Lower leg skin (tissue), 3 donors: Measurements from ENCODE around the gene NSMF.

Experiments used
- CTCF ChIP-seq, 3 donors: fragments of 450-650 bp; IDR thresholded peaks; one replicate each; pipeline ENCODE4 v1.5.1; 2016; ENCODE audit warnings: antibody characterized with exemption in 3 of 3, mild to moderate bottlenecking in 3 of 3, moderate library complexity in 2 of 3
- POLR2A ChIP-seq, 2 donors: fragments of 450-650 bp; IDR thresholded peaks; one replicate each; pipeline ENCODE4 v1.6.1; 2016 to 2017; ENCODE audit warnings: antibody characterized with exemption in 2 of 2, mild to moderate bottlenecking in 1 of 2, moderate library complexity in 1 of 2

GRCh38 chr9:137432687-137433348 is 26.3 kb downstream of the NSMF start:
- TF ChIP-seq CTCF (IDR thresholded peaks at IDR 0.05) (no peak), POLR2A (IDR thresholded peaks at IDR 0.05) (no peak)
